Activated CD4-positive, alpha-beta T cell treated with anti-CD3 and anti-CD28 coated beads, Interleukin-2, amount 50 U/mL, for 24 hours (primary cell): ENCODE data around the gene AOAH.

ENCODE experiments used
- DNase-seq, 2 donors: peaks; one replicate each; pipeline ENCODE4 v3.0.0-alpha.2; 2020; ENCODE audit warnings: low read depth in 1 of 2, low spot score in 1 of 2

Gene AOAH

GRCh38 chr7:36723951-36724664 is at the start of gene AOAH:
Gene AOAH (minus strand): TSS chr7:36724494. CDS start chr7:36724148, 346 bp downstream.
- DNase-seq = peak; percentile 16 to 60

GRCh38 chr7:36766451-36766850 is 42.2 kb upstream of the AOAH start:
- DNase-seq = no peak

- no peak for DNase-seq
Measured at GRCh38 chr7:36765605-36766004, 41.3 kb upstream of the AOAH start.

GRCh38 chr7:36764929-36765328 is 40.6 kb upstream of the AOAH start:
- DNase-seq = no peak

- DNase-seq = no peak
Measured at GRCh38 chr7:36763132-36763816, 39.0 kb upstream of the AOAH start.

GRCh38 chr7:36762394-36762793 is 38.1 kb upstream of the AOAH start:
- no peak for DNase-seq

GRCh38 chr7:36761835-36762234 is 37.5 kb upstream of the AOAH start:
- no peak for DNase-seq

- no peak for DNase-seq
Measured at GRCh38 chr7:36760856-36761762, 36.8 kb upstream of the AOAH start.

GRCh38 chr7:36758879-36759278 is 34.6 kb upstream of the AOAH start:
- DNase-seq = no peak

- DNase-seq = no peak
Measured at GRCh38 chr7:36755484-36755883, 31.2 kb upstream of the AOAH start.

GRCh38 chr7:36752026-36752711 is 27.9 kb upstream of the AOAH start:
- DNase-seq = no peak

- DNase-seq = no peak
Measured at GRCh38 chr7:36750451-36750850, 26.2 kb upstream of the AOAH start.

- no peak for DNase-seq
Measured at GRCh38 chr7:36749282-36749960, 25.1 kb upstream of the AOAH start.

- no peak for DNase-seq
Measured at GRCh38 chr7:36748017-36748487, 23.8 kb upstream of the AOAH start.

GRCh38 chr7:36747280-36748016 is 23.2 kb upstream of the AOAH start:
- DNase-seq = no peak

GRCh38 chr7:36746347-36746746 is 22.1 kb upstream of the AOAH start:
- DNase-seq = no peak

- no peak for DNase-seq
Measured at GRCh38 chr7:36742911-36743775, 18.8 kb upstream of the AOAH start.

GRCh38 chr7:36741866-36742265 is 17.6 kb upstream of the AOAH start:
- DNase-seq = no peak

- DNase-seq = no peak
Measured at GRCh38 chr7:36739351-36739750, 15.1 kb upstream of the AOAH start.
